Uterus (tissue), 4 donors: Measurements from ENCODE around the gene H6PD. TPM values are rescaled to one million over a fixed set of nuclear protein-coding genes. Genes with fewer than 3 reads are reported as not detected.

Source experiments
- DNase-seq, 2 donors: peaks; one replicate each; pipeline ENCODE4 v3.0.0-alpha.2; 2019 to 2020
- H3K27ac ChIP-seq, 2 donors: fragments of 200-600 bp; sonication (generic); 1 replicate in 1 of 2; 2 replicates in 1 of 2; pipeline ENCODE4 v1.5.1; 2016 to 2018
- H3K27me3 ChIP-seq, 2 donors: fragments of 200-600 bp; sonication (generic); one replicate each; pipeline ENCODE4 v1.5.1; 2018 to 2019; ENCODE audit warnings: control low read depth in 1 of 2
- H3K36me3 ChIP-seq, 2 donors: fragments of 200-600 bp; sonication (generic); one replicate each; pipeline ENCODE4 v1.5.1; 2019; ENCODE audit warnings: control low read depth in 1 of 2
- H3K4me1 ChIP-seq, 2 donors: fragments of 200-600 bp; sonication (generic); one replicate each; pipeline ENCODE4 v1.5.1; 2018 to 2019; ENCODE audit warnings: control low read depth in 1 of 2
- H3K4me3 ChIP-seq, 2 donors: fragments of 200-600 bp; sonication (generic); 1 replicate in 1 of 2; 2 replicates in 1 of 2; pipeline ENCODE4 v1.5.1; 2018 to 2019; ENCODE audit warnings: mild to moderate bottlenecking in 1 of 2
- H3K9me3 ChIP-seq, 2 donors: fragments of 200-600 bp; sonication (generic); one replicate each; pipeline ENCODE4 v1.5.1; 2019; ENCODE audit warnings: control low read depth in 1 of 2
- CTCF ChIP-seq, 4 experiments: fragments of 200-600 bp in 2 of 4; fragments of 450-650 bp in 2 of 4; sonication (generic) in 2 of 4; IDR thresholded peaks; one replicate each; pipeline ENCODE4 v1.5.1; 2016 to 2019; ENCODE audit warnings: antibody characterized with exemption in 4 of 4, mild to moderate bottlenecking in 2 of 4, moderate library complexity in 1 of 4
- POLR2A ChIP-seq, 2 donors: fragments of 450-650 bp; IDR thresholded peaks; one replicate each; pipeline ENCODE4 v1.6.1; 2016; ENCODE audit warnings: antibody characterized with exemption in 2 of 2, mild to moderate bottlenecking in 1 of 2, moderate library complexity in 1 of 2
- intact Hi-C: fragments of 100-400 bp; cut with DNase I; formaldehyde crosslinking; loops from one replicate; pipeline ENCODE4 v1.15.1; 2023; ENCODE audit warnings: low total_unique reads
- total RNA-seq, 4 donors: library from RNA; depleted of rRNA in 3 of 4; stranded (reverse); fragments of >200 nt in 3 of 4; gene quantifications; one replicate each; pipeline versions ENCODE4 v1.1.0 to v1.2.4, GENCODE V29; 2014 to 2023
- donor health status: DM: yes; HTN: yes; CAD: no.

Gene H6PD
- total RNA-seq, 4 donors from 2014 or later: 28.4 to 107 (median 49.7) TPM

GRCh38 chr1:9246841-9247785 is 12.5 kb downstream of the H6PD start:
- H3K4me3 ChIP-seq: no peak overlapping the region
- H3K4me1 ChIP-seq: peaks cover 0 to 21% of the 10 kb centered on the region in 2 donors
- H3K27ac ChIP-seq: peak overlapping the region in 1 of 2 donors; percentile 72
- no peak for TF ChIP-seq POLR2A (IDR thresholded peaks at IDR 0.05)
- no peak for TF ChIP-seq CTCF (IDR thresholded peaks at IDR 0.05)
- no peaks in the 10 kb centered on the region for H3K36me3 ChIP-seq
- H3K9me3 ChIP-seq: no peaks in the 10 kb centered on the region
- no peaks in the 10 kb centered on the region for H3K27me3 ChIP-seq
- intact Hi-C loops: no loop called here
- DNase-seq: no peak

GRCh38 chr1:9247894-9248293 is 13.3 kb downstream of the H6PD start:
- intact Hi-C loops: no loop called here
- Histone ChIP-seq H3K27me3 (no peaks in the 10 kb centered on the region), H3K27ac (peak overlapping the region; percentile 72 to 73), H3K36me3 (no peaks in the 10 kb centered on the region), H3K4me3 (no peak overlapping the region), H3K4me1 (peaks cover 0 to 21% of the 10 kb centered on the region in 2 donors), H3K9me3 (no peaks in the 10 kb centered on the region)
- DNase-seq: no peak
- TF ChIP-seq POLR2A (IDR thresholded peaks at IDR 0.05): no peak

GRCh38 chr1:9248341-9249262 is 14.0 kb downstream of the H6PD start:
- TF ChIP-seq CTCF (IDR thresholded peaks at IDR 0.05) (no peak), POLR2A (IDR thresholded peaks at IDR 0.05) (no peak)
- Histone ChIP-seq H3K27ac (peak overlapping the region; percentile 72 to 73), H3K9me3 (no peaks in the 10 kb centered on the region), H3K36me3 (no peaks in the 10 kb centered on the region), H3K4me1 (peaks cover 0 to 21% of the 10 kb centered on the region in 2 donors), H3K4me3 (no peak overlapping the region), H3K27me3 (no peaks in the 10 kb centered on the region)
- intact Hi-C loops: no loop called here
- DNase-seq: peak; percentile 59 to 60

GRCh38 chr1:9249263-9249533 is 14.6 kb downstream of the H6PD start:
- TF ChIP-seq CTCF (IDR thresholded peaks at IDR 0.05): no peak
- TF ChIP-seq POLR2A (IDR thresholded peaks at IDR 0.05): no peak
- Histone ChIP-seq H3K36me3 (no peaks in the 10 kb centered on the region), H3K27ac (peak overlapping the region; percentile 72 to 73), H3K4me3 (no peak overlapping the region), H3K4me1 (peaks cover 0 to 21% of the 10 kb centered on the region in 2 donors), H3K9me3 (no peaks in the 10 kb centered on the region), H3K27me3 (no peaks in the 10 kb centered on the region)
- DNase-seq: no peak
- intact Hi-C loops: no loop called here

- TF ChIP-seq CTCF (IDR thresholded peaks at IDR 0.05): peak in 3 of 4 experiments; percentile 42 to 46 (median 46)
- TF ChIP-seq POLR2A (IDR thresholded peaks at IDR 0.05): no peak
- H3K27ac ChIP-seq: peak overlapping the region; percentile 72 to 73
- H3K9me3 ChIP-seq: no peaks in the 10 kb centered on the region
- DNase-seq: peak; percentile 49 to 57
- no peaks in the 10 kb centered on the region for H3K36me3 ChIP-seq
- no peaks in the 10 kb centered on the region for H3K27me3 ChIP-seq
- H3K4me1 ChIP-seq: peaks cover 0 to 21% of the 10 kb centered on the region in 2 donors
- H3K4me3 ChIP-seq: no peak overlapping the region
- intact Hi-C loops: no loop called here
Observed at GRCh38 chr1:9249534-9250410, 15.2 kb downstream of the H6PD start.
